ENCODE measurements around the gene STAB2.

DNA sequence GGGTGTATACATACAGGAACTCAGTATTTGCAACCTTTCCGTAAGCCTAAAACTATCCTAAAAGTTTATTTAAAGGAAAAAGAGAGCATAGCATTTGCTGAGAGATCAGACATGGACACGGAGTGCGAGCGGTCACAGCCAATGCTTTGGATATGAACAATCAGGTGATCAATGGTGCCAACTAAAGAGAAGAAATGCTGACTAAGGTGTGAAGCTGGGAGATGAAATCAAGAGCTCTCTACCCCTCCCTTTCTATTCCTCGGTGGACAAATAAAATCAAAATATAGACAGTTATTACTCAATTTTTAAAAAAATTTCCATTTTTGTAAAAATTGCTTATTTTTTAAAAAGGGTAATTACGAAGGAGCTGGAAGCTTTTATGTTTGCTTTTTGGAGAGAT lies 224.7 kb downstream of the STAB2 start:
- TF ChIP-seq, protein P1, sequence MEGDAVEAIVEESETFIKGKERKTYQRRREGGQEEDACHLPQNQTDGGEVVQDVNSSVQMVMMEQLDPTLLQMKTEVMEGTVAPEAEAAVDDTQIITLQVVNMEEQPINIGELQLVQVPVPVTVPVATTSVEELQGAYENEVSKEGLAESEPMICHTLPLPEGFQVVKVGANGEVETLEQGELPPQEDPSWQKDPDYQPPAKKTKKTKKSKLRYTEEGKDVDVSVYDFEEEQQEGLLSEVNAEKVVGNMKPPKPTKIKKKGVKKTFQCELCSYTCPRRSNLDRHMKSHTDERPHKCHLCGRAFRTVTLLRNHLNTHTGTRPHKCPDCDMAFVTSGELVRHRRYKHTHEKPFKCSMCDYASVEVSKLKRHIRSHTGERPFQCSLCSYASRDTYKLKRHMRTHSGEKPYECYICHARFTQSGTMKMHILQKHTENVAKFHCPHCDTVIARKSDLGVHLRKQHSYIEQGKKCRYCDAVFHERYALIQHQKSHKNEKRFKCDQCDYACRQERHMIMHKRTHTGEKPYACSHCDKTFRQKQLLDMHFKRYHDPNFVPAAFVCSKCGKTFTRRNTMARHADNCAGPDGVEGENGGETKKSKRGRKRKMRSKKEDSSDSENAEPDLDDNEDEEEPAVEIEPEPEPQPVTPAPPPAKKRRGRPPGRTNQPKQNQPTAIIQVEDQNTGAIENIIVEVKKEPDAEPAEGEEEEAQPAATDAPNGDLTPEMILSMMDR (IDR thresholded peaks at IDR 0.05), result no peak
- no peak for TF ChIP-seq POLR2A (IDR thresholded peaks at IDR 0.05)

All from right lobe of liver (tissue), 4 donors.